Esophagus muscularis mucosa (tissue), 4 donors: Measurements from ENCODE around the gene MAD1L1.

Experiments
- CTCF ChIP-seq, 3 experiments: fragments of 200-600 bp in 2 of 3; fragments of 450-650 bp in 1 of 3; sonication (generic) in 2 of 3; IDR thresholded peaks; one replicate each; pipeline ENCODE4 v1.5.1; 2017 to 2019; ENCODE audit warnings: antibody characterized with exemption in 3 of 3, mild to moderate bottlenecking in 2 of 3, moderate library complexity in 1 of 3
- EP300 ChIP-seq: sonication (generic); formaldehyde crosslinking; IDR thresholded peaks from one replicate; pipeline ENCODE4 v1.6.1; 2017; ENCODE audit warnings: antibody characterized with exemption
- POLR2A ChIP-seq: fragments of 450-650 bp; IDR thresholded peaks from one replicate; pipeline ENCODE4 v1.6.1; 2017; ENCODE audit warnings: antibody characterized with exemption, moderate library complexity, mild to moderate bottlenecking, low read depth
- POLR2AphosphoS5 ChIP-seq, 2 donors: sonication (generic); formaldehyde crosslinking; IDR thresholded peaks; one replicate each; pipeline ENCODE4 v1.6.1; 2017; ENCODE audit warnings: antibody characterized with exemption in 2 of 2

DNA sequence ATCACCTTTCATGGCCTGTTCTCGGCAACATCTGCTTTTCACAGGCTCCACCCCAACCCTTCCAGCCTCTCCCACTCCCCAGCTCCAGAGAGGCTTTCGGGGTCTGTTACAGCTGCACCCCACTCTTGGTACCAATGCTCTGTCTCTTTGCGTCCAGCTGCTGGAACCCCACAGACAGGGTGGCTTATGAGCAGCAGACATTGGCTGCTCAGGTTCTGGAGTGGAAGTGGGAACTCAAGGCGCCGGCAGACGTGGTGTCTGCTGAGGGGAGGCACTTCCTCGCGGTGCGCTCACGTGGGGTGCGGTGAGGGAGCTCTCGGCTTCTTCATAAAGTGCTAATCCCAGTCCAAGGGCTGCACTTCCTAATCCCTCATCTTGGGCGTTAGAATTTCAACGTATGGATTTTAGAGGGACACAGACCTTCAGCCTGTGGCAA lies 377.0 kb downstream of the MAD1L1 start:
- TF ChIP-seq CTCF (IDR thresholded peaks at IDR 0.05) (no peak), POLR2A (no peak), EP300 (no peak), POLR2AphosphoS5 (IDR thresholded peaks at IDR 0.05) (no peak)
